K562 (cell line): ENCODE data around the gene BCL2L13. TPM values are rescaled to one million over a fixed set of nuclear protein-coding genes. Genes with fewer than 3 reads are reported as not detected.

Source experiments
- ATAC-seq: fragments of 200-7000 bp; cut with Tn5 transposase; 3 replicates; pipeline ENCODE4 v1.9.1; 2020; ENCODE audit warnings: moderate library complexity
- BruUV-seq: library from RNA; stranded (reverse); fragments of 400-500 nt; replicated peaks from 2 replicates; lab custom pipeline; 2021; lab: Mats Ljungman, UMichigan
- CTCF ChIA-PET: fragments of 300-600 bp; formaldehyde crosslinking; extraction: SDS; loops from one replicate; lab custom pipeline; 2021; ENCODE audit warnings: low intra/inter-chr PET ratio; lab: Yijun Ruan, JAX
- POLR2A ChIA-PET: fragments of 300-600, 350-650 bp; sonication (Branson Sonifier 250); formaldehyde crosslinking; extraction: SDS; loops from one replicate; lab custom pipeline; 2021; ENCODE audit warnings: antibody characterized with exemption, inconsistent platforms; lab: Yijun Ruan, JAX
- DNase-seq, 4 experiments: peaks; one replicate each; pipeline versions ENCODE4 v3.0.0 to v3.0.0-alpha.2; 2011 to 2018; ENCODE audit warnings: low spot score in 3 of 4, mixed read lengths in 3 of 4; ENCODE audit errors: extremely low read depth in 1 of 4
- FAIRE-seq: peaks from 2 replicates; lab custom pipeline; 2011; peaks lifted over from hg19 to GRCh38; lab: Jason Lieb, UNC
- H2AFZ ChIP-seq: 2 replicates; pipeline ENCODE4 v1.6.0; 2011; ENCODE audit warnings: low read depth, low read length, control low read depth, inconsistent platforms
- H3K27ac ChIP-seq: fragments of 200-600 bp; 3 replicates; pipeline ENCODE4 v1.8.0; 2011; ENCODE audit warnings: low read depth, mild to moderate bottlenecking, control low read depth, inconsistent platforms, low read length, moderate library complexity, mixed read lengths; ENCODE audit errors: extremely low read depth
- H3K27me3 ChIP-seq, 2 experiments: fragments of 300-600 bp in 1 of 2; 2 replicates in 1 of 2; 3 replicates in 1 of 2; pipeline versions ENCODE4 v1.6.0 to v1.8.0; 2011; ENCODE audit warnings: inconsistent platforms in 2 of 2, low read length in 2 of 2, mild to moderate bottlenecking in 1 of 2, mixed read lengths in 1 of 2, moderate library complexity in 1 of 2; ENCODE audit not compliant: control insufficient read depth in 2 of 2, insufficient read depth in 2 of 2
- H3K36me3 ChIP-seq: fragments of 300-600 bp; 3 replicates; pipeline ENCODE4 v1.8.0; 2011; ENCODE audit warnings: mild to moderate bottlenecking, low read length, inconsistent platforms; ENCODE audit not compliant: control insufficient read depth, insufficient read depth
- H3K4me1 ChIP-seq, 2 experiments: fragments of 200-600 bp in 1 of 2; replicated peaks in 1 of 2; 2 replicates in 1 of 2; 3 replicates in 1 of 2; pipeline versions ENCODE4 v1.5.1 to v1.8.0; 2011; ENCODE audit warnings: inconsistent platforms in 2 of 2, low read length in 2 of 2, mild to moderate bottlenecking in 1 of 2, mixed read lengths in 1 of 2, moderate library complexity in 1 of 2; ENCODE audit not compliant: control insufficient read depth in 2 of 2, insufficient read depth in 2 of 2
- H3K4me2 ChIP-seq: 2 replicates; pipeline ENCODE4 v1.6.1; 2011; ENCODE audit warnings: low read length, control low read depth, inconsistent platforms, mixed read lengths; ENCODE audit not compliant: insufficient read depth
- H3K4me3 ChIP-seq: fragments of 200-600 bp; sonication (generic), shearing (Covaris generic); 2 replicates; pipeline ENCODE4 v1.5.1; 2016; ENCODE audit warnings: control low read depth, inconsistent platforms
- H3K79me2 ChIP-seq: fragments of 200-600 bp; 3 replicates; pipeline ENCODE4 v1.8.0; 2011; ENCODE audit warnings: low read length, inconsistent platforms; ENCODE audit not compliant: control insufficient read depth, insufficient read depth
- H3K9ac ChIP-seq, 2 experiments: 2 replicates each; pipeline versions ENCODE4 v1.6.0 to v1.6.1; 2011; ENCODE audit warnings: low read depth in 2 of 2, low read length in 2 of 2, control low read depth in 1 of 2, inconsistent platforms in 1 of 2, mild to moderate bottlenecking in 1 of 2, mixed read lengths in 1 of 2; ENCODE audit not compliant: insufficient read depth in 1 of 2
- H3K9me1 ChIP-seq: one replicate; pipeline ENCODE4 v1.6.0; 2011; ENCODE audit warnings: inconsistent platforms, mild to moderate bottlenecking, low read length, moderate library complexity; ENCODE audit not compliant: control insufficient read depth, insufficient read depth
- H3K9me3 ChIP-seq: replicated peaks from 2 replicates; pipeline ENCODE4 v1.5.1; 2011; ENCODE audit warnings: low read depth, low read length, inconsistent platforms; ENCODE audit not compliant: control insufficient read depth, insufficient read depth
- H4K20me1 ChIP-seq: replicated peaks from 2 replicates; pipeline ENCODE4 v1.6.1; 2011; ENCODE audit warnings: low read length, inconsistent platforms, mixed read lengths; ENCODE audit not compliant: control insufficient read depth, insufficient read depth
- ATF4 ChIP-seq: fragments of 450-650 bp; formaldehyde crosslinking; IDR thresholded peaks from 2 replicates; pipeline ENCODE4 v1.4.0; 2022; ENCODE audit warnings: mild to moderate bottlenecking, moderate library complexity
- CBFB ChIP-seq: sonication (generic); formaldehyde crosslinking; IDR thresholded peaks from 2 replicates; pipeline ENCODE4 v1.4.0; 2020; ENCODE audit warnings: mild to moderate bottlenecking, missing genetic modification reagents
- E2F8 ChIP-seq: fragments of 450-650 bp; IDR thresholded peaks from 2 replicates; pipeline ENCODE4 v1.7.1; 2018; ENCODE audit warnings: mild to moderate bottlenecking, low read depth; ENCODE audit not compliant: partially characterized antibody
- GTF2B ChIP-seq: IDR thresholded peaks from 2 replicates; pipeline ENCODE4 v1.6.1; 2011; ENCODE audit not compliant: insufficient read length; ENCODE audit errors: extremely low read depth
- JUND ChIP-seq, 2 experiments: IDR thresholded peaks; 2 replicates in 1 of 2; 3 replicates in 1 of 2; pipeline ENCODE4 v1.6.1; 2011; ENCODE audit warnings: borderline replicate concordance in 2 of 2, low read depth in 2 of 2, low read length in 2 of 2, improper control_type of control experiment in 1 of 2, missing biosample characterization in 1 of 2, missing genetic modification characterization in 1 of 2, missing genetic modification reagents in 1 of 2
- MAFG ChIP-seq: fragments of 450-650 bp; conservative IDR thresholded peaks from 2 replicates; pipeline ENCODE4 v1.6.1; 2016; ENCODE audit warnings: missing genetic modification characterization, missing compliant biosample characterization
- MED1 ChIP-seq: sonication (generic); formaldehyde crosslinking; IDR thresholded peaks from 2 replicates; pipeline ENCODE4 v1.8.1; 2023; ENCODE audit warnings: missing genetic modification reagents, borderline replicate concordance
- MTA2 ChIP-seq: fragments of 450-650 bp; IDR thresholded peaks from 2 replicates; pipeline ENCODE4 v1.6.1; 2016; ENCODE audit warnings: low read depth
- SIN3A ChIP-seq, 2 experiments: fragments of 150-350 bp in 1 of 2; IDR thresholded peaks; 2 replicates each; pipeline ENCODE4 v1.6.1; 2011 to 2016; ENCODE audit warnings: borderline replicate concordance in 2 of 2, low read depth in 2 of 2, low read length in 2 of 2, mild to moderate bottlenecking in 2 of 2, moderate library complexity in 2 of 2; ENCODE audit not compliant: control insufficient read depth in 1 of 2
- SMARCC2 ChIP-seq: fragments of 450-650 bp; IDR thresholded peaks from 2 replicates; pipeline ENCODE4 v1.6.1; 2017; ENCODE audit warnings: antibody characterized with exemption, moderate library complexity, mild to moderate bottlenecking, low read depth
- STAT6 ChIP-seq: sonication (generic); formaldehyde crosslinking; IDR thresholded peaks from 2 replicates; pipeline ENCODE4 v1.8.1; 2023; ENCODE audit warnings: mild to moderate bottlenecking, missing genetic modification reagents
- THRAP3 ChIP-seq: fragments of 450-650 bp; IDR thresholded peaks from 2 replicates; pipeline ENCODE4 v1.6.1; 2016; ENCODE audit warnings: mild to moderate bottlenecking, inconsistent platforms, borderline replicate concordance
- ZNF232 ChIP-seq: sonication (generic); formaldehyde crosslinking; IDR thresholded peaks from 2 replicates; pipeline ENCODE4 v1.8.0; 2022; ENCODE audit warnings: mild to moderate bottlenecking, missing genetic modification reagents
- ZNF41 ChIP-seq: fragments of 250-450 bp; sonication (Bioruptor Pico); conservative IDR thresholded peaks from 2 replicates; pipeline ENCODE4 v1.4.0; 2020; ENCODE audit warnings: mild to moderate bottlenecking
- whole genome bisulfite sequencing: fragments of 100-300 bp; shearing (Covaris generic); methylation state at CpG from one replicate; pipeline ENCODE4 v1.1.6; 2016; ENCODE audit warnings: low coverage, mixed read lengths; ENCODE audit not compliant: insufficient coverage; ENCODE audit errors: missing lambda C conversion rate; 5-methylcytosine and 5-hydroxymethylcytosine counted together
- in situ Hi-C: fragments of 300-500 bp; cut with MboI; formaldehyde crosslinking; loops from 4 replicates; pipeline ENCODE4 v1.15.0; 2018; ENCODE audit warnings: inconsistent platforms, mixed read lengths
- intact Hi-C: fragments of 100-400 bp; cut with micrococcal nuclease; formaldehyde crosslinking; loops from 2 replicates; pipeline ENCODE4 v1.14.2; 2022
- polyA plus RNA-seq, 8 experiments: library from polyadenylated mRNA; depleted of rRNA in 4 of 8; stranded (reverse) in 5 of 8; unstranded in 3 of 8; fragments of >200 nt; fragmentation: Nextera tagmentation in 2 of 8; fragmentation: Illumina TruSeq in 1 of 8; extraction: Ambion mirVana in 2 of 8; extraction: Trizol in 1 of 8; gene quantifications; 2 replicates each; pipeline versions ENCODE4 v1.2.1 to v1.2.3, GENCODE V29; 2011 to 2014; ENCODE audit warnings: inconsistent platforms in 1 of 8, missing spikeins in 1 of 8
- total RNA-seq, 7 experiments: library from RNA; depleted of rRNA in 6 of 7; stranded (reverse); fragments of >200 nt in 6 of 7; fragmentation: Illumina TruSeq in 2 of 7; extraction: Trizol in 2 of 7; gene quantifications; 2 replicates each; pipeline versions ENCODE4 v1.2.1 to v1.2.3, GENCODE V29; 2011 to 2021; ENCODE audit warnings: low replicate concordance in 1 of 7

BCL2L13 gene
- total and polyA plus RNA-seq, 9 of the 15 experiments (the other 6 are each of a cell fraction or from before 2014, with no cell fraction given), result 41.5 to 63.4 (median 56.5) TPM

- TF ChIP-seq E2F8, result no peak
- no peak for TF ChIP-seq STAT6 (CRISPR knock-in tag)
- no peak for TF ChIP-seq SMARCC2
- TF ChIP-seq ZNF41 (CRISPR knock-in tag), result no peak
These were observed 62.2 kb downstream of the BCL2L13 start (continued) for GRCh38 chr22:17700778-17701177.

- FAIRE-seq (no peak), DNase-seq (no peak), ATAC-seq (no peak)
- CTCF ChIA-PET, result no interaction called here
- H3K9ac ChIP-seq, result no peak overlapping the region
- H3K9me1 ChIP-seq, result no peaks in the 10 kb centered on the region
- H3K27ac ChIP-seq, result no peak overlapping the region
- 0 out of 5 replicates have a peak, but pooled peaks cover 0 to 3% of the 10 kb centered on the region in 2 experiments for H3K4me1 ChIP-seq
- H3K79me2 ChIP-seq, result no peaks in the 10 kb centered on the region
- no peaks in the 10 kb centered on the region for H3K9me3 ChIP-seq
- in situ Hi-C loops, result no loop called here
- POLR2A ChIA-PET, result no interaction called here
- H3K27me3 ChIP-seq, result no peaks in the 10 kb centered on the region
- H3K4me2 ChIP-seq, result no peak overlapping the region
- BruUV-seq, result TSS peak; percentile 3
- intact Hi-C loops, result no loop called here
- H2AFZ ChIP-seq, result no peak overlapping the region
- WGBS, result 93% methylated on average over 2 of the region's 2 CpGs
- no peaks in the 10 kb centered on the region for H4K20me1 ChIP-seq
- peaks cover 52% of the 10 kb centered on the region for H3K36me3 ChIP-seq
- H3K4me3 ChIP-seq, result no peak overlapping the region
- TF ChIP-seq MTA2 (no peak), SIN3A (IDR thresholded peaks at IDR 0.05; ENCODE audit: borderline replicate concordance in 2 of 2, control insufficient read depth in 1 of 2, low read depth in 2 of 2, low read length in 2 of 2) (no peak), CBFB (no peak), GTF2B (no peak), ZNF232 (no peak), MAFG (no peak), MED1 (no peak), JUND (IDR thresholded peaks at IDR 0.05; ENCODE audit: borderline replicate concordance, low read depth, low read length) (no peak), JUND (tag; IDR thresholded peaks at IDR 0.05; ENCODE audit: borderline replicate concordance, low read depth, low read length) (no peak), ATF4 (CRISPR knock-in tag) (no peak), THRAP3 (no peak)
These were observed 65.3 kb downstream of the BCL2L13 start for GRCh38 chr22:17703811-17704210.
